Left lung (tissue), 10 donors: ENCODE data around the gene C10orf90. TPM values are rescaled to one million over a fixed set of nuclear protein-coding genes. Genes with fewer than 3 reads are reported as not detected.

Experiments used
- ATAC-seq: fragments of 200-7000 bp; cut with Tn5 transposase; one replicate; pipeline ENCODE4 v1.9.1; 2020; ENCODE audit warnings: moderate library complexity
- DNase-seq, 4 donors: peaks; one replicate each; pipeline ENCODE4 v3.0.0-alpha.2; 2013 to 2020
- H3K27ac ChIP-seq, 2 donors: fragments of 200-600 bp; sonication (generic) in 1 of 2; one replicate each; pipeline versions ENCODE4 v1.5.0 to v1.8.0; 2020 to 2021
- H3K27me3 ChIP-seq, 2 donors: fragments of 200-600 bp; sonication (generic) in 1 of 2; one replicate each; pipeline versions ENCODE4 v1.5.0 to v1.8.0; 2020 to 2021
- H3K36me3 ChIP-seq, 2 donors: fragments of 200-600 bp; sonication (generic) in 1 of 2; one replicate each; pipeline versions ENCODE4 v1.5.0 to v1.8.0; 2020 to 2021
- H3K4me1 ChIP-seq, 2 donors: fragments of 200-600 bp; one replicate each; pipeline ENCODE4 v1.8.0; 2021
- H3K4me3 ChIP-seq, 2 donors: fragments of 200-600 bp; sonication (generic) in 1 of 2; one replicate each; pipeline versions ENCODE4 v1.5.0 to v1.8.0; 2020 to 2021; ENCODE audit warnings: mild to moderate bottlenecking in 1 of 2
- H3K9me3 ChIP-seq, 2 donors: fragments of 200-600 bp; sonication (generic) in 1 of 2; one replicate each; pipeline versions ENCODE4 v1.5.0 to v1.8.0; 2020 to 2021
- CTCF ChIP-seq, 2 donors: fragments of 200-600 bp; sonication (generic) in 1 of 2; IDR thresholded peaks; one replicate each; pipeline versions ENCODE4 v1.5.0 to v1.8.0; 2021; ENCODE audit warnings: antibody characterized with exemption in 2 of 2
- intact Hi-C, 2 donors: fragments of 100-400 bp; cut with DNase I; formaldehyde crosslinking; loops; one replicate each; pipeline versions ENCODE4 v1.11.2 to v1.14.2; 2022
- polyA plus RNA-seq, 6 donors: library from polyadenylated mRNA; unstranded; fragments of 120-200 nt; gene quantifications; one replicate each; pipeline ENCODE4 v1.2.1, GENCODE V29; 2013; ENCODE audit not compliant: insufficient read length in 6 of 6
- total RNA-seq, 2 donors: library from RNA; stranded (reverse); fragmentation: NEBNext Ultra II Directional; extraction: Animal tissue kit (Norgen Biotek cat#: 25700); gene quantifications; one replicate each; pipeline ENCODE4 v1.2.1, GENCODE V29; 2021
- donor health status: DM: no; HTN: yes; CAD: no.
- donor health status: DM: no; HTN: no; CAD: no.

C10orf90 gene
- total and polyA plus RNA-seq, 8 donors = 12.6 to 29.8 (median 20.5) TPM; not detected in 2

- Histone ChIP-seq H3K27ac (peak overlapping the region in 1 of 2 donors; percentile 33), H3K27me3 (peaks cover 12 to 51% of the 10 kb centered on the region in 2 donors), H3K36me3 (no peaks in the 10 kb centered on the region), H3K9me3 (no peaks in the 10 kb centered on the region), H3K4me3 (no peak overlapping the region), H3K4me1 (peaks cover 0 to 10% of the 10 kb centered on the region in 2 donors)
- DNase-seq (peak in 2 of 4 donors; percentile 72 to 80), ATAC-seq (peak; percentile 21)
- TF ChIP-seq CTCF (IDR thresholded peaks at IDR 0.05) = no peak
- intact Hi-C loops = no loop called here
Observed at GRCh38 chr10:126391192-126391885, 279.2 kb downstream of the C10orf90 start.

GRCh38 chr10:126390324-126390723 lies 280.2 kb downstream of the C10orf90 start:
- Histone ChIP-seq H3K4me1 (peaks cover 0 to 10% of the 10 kb centered on the region in 2 donors), H3K4me3 (no peak overlapping the region), H3K9me3 (no peaks in the 10 kb centered on the region), H3K36me3 (no peaks in the 10 kb centered on the region), H3K27me3 (peaks cover 15 to 61% of the 10 kb centered on the region in 2 donors), H3K27ac (no peak overlapping the region)
- no peak for DNase-seq
- intact Hi-C loops = no loop called here
- no peak for TF ChIP-seq CTCF (IDR thresholded peaks at IDR 0.05)
- no peak for ATAC-seq

- DNase-seq = peak in 2 of 4 donors; percentile 71 to 80
- H3K36me3 ChIP-seq = no peaks in the 10 kb centered on the region
- peaks cover 15 to 61% of the 10 kb centered on the region in 2 donors for H3K27me3 ChIP-seq
- intact Hi-C loops = loop anchor here in 1 of 2 donors (10.0 kb wide), 1 partner anchor 403 kb away; no protein-coding TSS in a partner anchor
- ATAC-seq = peak; percentile 33
- H3K27ac ChIP-seq = peak within 1 kb of the TSS in 1 of 2 donors; percentile 39
- H3K9me3 ChIP-seq = peaks cover 0 to 2% of the 10 kb centered on the region in 2 donors
- peak within 1 kb of the TSS; percentile 27 to 29 for H3K4me3 ChIP-seq
- peaks cover 0 to 10% of the 10 kb centered on the region in 2 donors for H3K4me1 ChIP-seq
- no peak for TF ChIP-seq CTCF (IDR thresholded peaks at IDR 0.05)
Observed at GRCh38 chr10:126387931-126388911, 282.3 kb downstream of the C10orf90 start, which contains the start of gene ADAM12. TSS of gene ADAM12 (minus strand) at chr10:126388477. CDS start at chr10:126388145, 332 bp downstream.

- H3K4me1 ChIP-seq = peaks cover 0 to 10% of the 10 kb centered on the region in 2 donors
- TF ChIP-seq CTCF (IDR thresholded peaks at IDR 0.05) = peak; percentile 52 to 63
- peaks cover 15 to 58% of the 10 kb centered on the region in 2 donors for H3K27me3 ChIP-seq
- DNase-seq (peak; percentile 54 to 84 (median 74)), ATAC-seq (peak; percentile 85)
- H3K9me3 ChIP-seq = peaks cover 0 to 2% of the 10 kb centered on the region in 2 donors
- no peaks in the 10 kb centered on the region for H3K36me3 ChIP-seq
- intact Hi-C loops = loop anchor here in 1 of 2 donors (10.0 kb wide), 1 partner anchor 402 kb away; no protein-coding TSS in a partner anchor
- H3K27ac ChIP-seq = peak overlapping the region in 1 of 2 donors; percentile 39
- H3K4me3 ChIP-seq = peak overlapping the region; percentile 27 to 29
Observed at GRCh38 chr10:126387041-126387921, 283.2 kb downstream of the C10orf90 start.
